MM.1S (cell line): ENCODE measurements around the gene DOCK4.

Source experiments
- DNase-seq: peaks from one replicate; pipeline ENCODE4 v3.0.0-alpha.2; 2015
- H2AFZ ChIP-seq: fragments of 300-600 bp; sonication (generic); 2 replicates; pipeline ENCODE4 v1.6.0; 2016; ENCODE audit warnings: antibody characterized with exemption, low read length
- H3F3A ChIP-seq: fragments of 300-600 bp; sonication (generic); 2 replicates; pipeline ENCODE4 v1.6.1; 2016; ENCODE audit warnings: mild to moderate bottlenecking, antibody characterized with exemption, low read length, moderate library complexity, mixed read lengths; ENCODE audit not compliant: insufficient read depth
- H3K27ac ChIP-seq: fragments of 300-600 bp; sonication (generic); 2 replicates; pipeline ENCODE4 v1.5.1; 2016; ENCODE audit warnings: mild to moderate bottlenecking, low read length
- H3K27me3 ChIP-seq: fragments of 300-600 bp; sonication (generic); replicated peaks from 2 replicates; pipeline ENCODE4 v1.6.0; 2016; ENCODE audit warnings: low read length; ENCODE audit not compliant: insufficient read depth
- H3K36me3 ChIP-seq: fragments of 300-600 bp; sonication (generic); replicated peaks from 2 replicates; pipeline ENCODE4 v1.6.1; 2016; ENCODE audit warnings: mild to moderate bottlenecking, low read length, mixed read lengths; ENCODE audit not compliant: insufficient read depth
- H3K4me1 ChIP-seq: fragments of 300-600 bp; sonication (generic); 2 replicates; pipeline ENCODE4 v1.6.1; 2016; ENCODE audit warnings: low read length, mixed read lengths
- H3K4me2 ChIP-seq: fragments of 300-600 bp; sonication (generic); 2 replicates; pipeline ENCODE4 v1.6.0; 2016; ENCODE audit warnings: low read depth, low read length
- H3K4me3 ChIP-seq: fragments of 300-600 bp; sonication (generic); 2 replicates; pipeline ENCODE4 v1.5.1; 2016; ENCODE audit warnings: low read length, mixed read lengths
- H3K79me2 ChIP-seq: fragments of 300-600 bp; sonication (generic); 2 replicates; pipeline ENCODE4 v1.6.1; 2016; ENCODE audit warnings: mixed run types, low read length, mixed read lengths
- H3K9ac ChIP-seq: fragments of 300-600 bp; sonication (generic); 2 replicates; pipeline ENCODE4 v1.6.1; 2016; ENCODE audit warnings: low read length, mixed read lengths
- H3K9me2 ChIP-seq: fragments of 300-600 bp; sonication (generic); replicated peaks from 2 replicates; pipeline ENCODE4 v1.6.1; 2016; ENCODE audit warnings: mild to moderate bottlenecking, low read length, mixed read lengths; ENCODE audit not compliant: insufficient read depth
- H3K9me3 ChIP-seq: fragments of 300-600 bp; sonication (generic); replicated peaks from 2 replicates; pipeline ENCODE4 v1.6.1; 2016; ENCODE audit warnings: mild to moderate bottlenecking, low read length, mixed read lengths; ENCODE audit not compliant: insufficient read depth
- H4K20me1 ChIP-seq: fragments of 300-600 bp; sonication (generic); 2 replicates; pipeline ENCODE4 v1.6.1; 2016; ENCODE audit warnings: mild to moderate bottlenecking, low read length, moderate library complexity, mixed read lengths; ENCODE audit not compliant: insufficient read depth
- EZH2 ChIP-seq: fragments of 300-600 bp; sonication (generic); optimal IDR thresholded peaks from 2 replicates; pipeline ENCODE3; 2017; ENCODE audit warnings: low read depth, mild to moderate bottlenecking, antibody characterized with exemption, low read length, mixed read lengths
- EZH2phosphoT487 ChIP-seq: fragments of 300-600 bp; sonication (generic); IDR thresholded peaks from 2 replicates; pipeline ENCODE4 v1.6.1; 2018; ENCODE audit warnings: antibody characterized with exemption, low read length
- TF ChIP-seq, protein P1 (sequence below): fragments of 300-600 bp; sonication (generic); IDR thresholded peaks from 2 replicates; pipeline ENCODE4 v1.5.1; 2016; ENCODE audit warnings: antibody characterized with exemption, low read length, mixed read lengths

DOCK4 gene

DNA sequence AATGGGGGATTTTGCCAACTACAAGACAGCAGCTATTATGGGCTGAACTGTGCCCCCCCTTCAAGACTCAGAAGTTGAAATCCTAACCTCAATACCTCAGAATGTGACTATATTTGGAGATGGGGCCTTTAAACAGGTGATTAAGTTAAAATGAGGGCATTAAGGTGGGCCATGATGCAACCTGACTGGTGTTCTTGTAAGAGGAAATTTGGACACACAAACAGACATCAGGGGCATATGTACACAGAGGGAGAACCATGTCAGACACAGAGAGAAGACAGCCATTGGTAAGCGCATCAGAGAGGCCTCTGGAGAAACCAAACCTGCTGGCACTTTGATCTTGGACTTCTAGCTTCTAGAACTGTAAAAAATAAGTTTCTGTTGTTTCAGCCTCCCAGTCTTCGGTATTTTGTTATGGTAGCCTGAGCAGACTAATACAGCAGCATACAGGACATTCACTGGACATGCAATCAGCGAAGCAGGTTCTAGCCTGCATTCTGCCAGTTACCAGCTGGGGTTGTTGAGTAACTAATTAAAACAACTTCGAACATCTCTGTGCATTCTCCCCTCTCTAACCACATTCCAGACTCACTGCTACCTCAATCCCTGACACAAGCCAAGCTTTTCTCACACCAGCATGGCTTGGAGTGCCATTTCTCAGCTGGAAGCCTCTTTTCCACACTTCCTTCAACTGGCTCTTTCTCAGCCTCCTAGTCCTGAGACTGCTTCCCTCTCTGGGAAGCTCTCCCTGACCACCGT lies 141.4 kb downstream of the DOCK4 start:
- Histone ChIP-seq H4K20me1 (no peaks in the 10 kb centered on the region), H3K4me2 (no peak overlapping the region), H3K9me2 (no peaks in the 10 kb centered on the region), H2AFZ (no peak overlapping the region), H3K36me3 (no peaks in the 10 kb centered on the region), H3K9ac (no peak overlapping the region), H3K27me3 (no peaks in the 10 kb centered on the region), H3K79me2 (peaks cover 85% of the 10 kb centered on the region), H3K4me3 (no peak overlapping the region), H3K9me3 (no peaks in the 10 kb centered on the region), H3K27ac (no peak overlapping the region), H3F3A (0 out of 2 replicates have a peak, but pooled peaks cover 4% of the 10 kb centered on the region), H3K4me1 (peaks cover 16% of the 10 kb centered on the region)
- no peak for DNase-seq
- TF ChIP-seq, protein P1, sequence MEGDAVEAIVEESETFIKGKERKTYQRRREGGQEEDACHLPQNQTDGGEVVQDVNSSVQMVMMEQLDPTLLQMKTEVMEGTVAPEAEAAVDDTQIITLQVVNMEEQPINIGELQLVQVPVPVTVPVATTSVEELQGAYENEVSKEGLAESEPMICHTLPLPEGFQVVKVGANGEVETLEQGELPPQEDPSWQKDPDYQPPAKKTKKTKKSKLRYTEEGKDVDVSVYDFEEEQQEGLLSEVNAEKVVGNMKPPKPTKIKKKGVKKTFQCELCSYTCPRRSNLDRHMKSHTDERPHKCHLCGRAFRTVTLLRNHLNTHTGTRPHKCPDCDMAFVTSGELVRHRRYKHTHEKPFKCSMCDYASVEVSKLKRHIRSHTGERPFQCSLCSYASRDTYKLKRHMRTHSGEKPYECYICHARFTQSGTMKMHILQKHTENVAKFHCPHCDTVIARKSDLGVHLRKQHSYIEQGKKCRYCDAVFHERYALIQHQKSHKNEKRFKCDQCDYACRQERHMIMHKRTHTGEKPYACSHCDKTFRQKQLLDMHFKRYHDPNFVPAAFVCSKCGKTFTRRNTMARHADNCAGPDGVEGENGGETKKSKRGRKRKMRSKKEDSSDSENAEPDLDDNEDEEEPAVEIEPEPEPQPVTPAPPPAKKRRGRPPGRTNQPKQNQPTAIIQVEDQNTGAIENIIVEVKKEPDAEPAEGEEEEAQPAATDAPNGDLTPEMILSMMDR = no peak
- TF ChIP-seq EZH2phosphoT487 (no peak), EZH2 (no peak)

DNA sequence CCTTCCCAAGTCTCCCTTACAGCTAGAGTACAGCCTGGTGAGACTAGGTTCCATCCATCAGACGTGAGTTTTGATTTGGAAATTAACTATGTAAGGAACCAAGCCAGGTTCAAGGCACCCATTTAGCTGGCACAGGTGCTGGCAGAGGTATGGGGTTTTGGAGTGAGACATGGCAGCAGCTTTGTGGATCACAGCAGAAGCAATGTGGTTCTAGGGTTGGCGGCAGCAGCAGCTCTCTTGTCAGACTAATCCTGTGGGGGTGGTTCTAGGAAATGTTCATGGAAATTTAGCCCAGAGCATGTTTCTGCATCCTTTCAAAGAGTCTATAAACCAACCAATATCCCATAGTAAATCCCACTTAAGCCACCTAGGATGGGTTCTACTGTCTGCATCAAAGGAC lies 142.2 kb downstream of the DOCK4 start:
- Histone ChIP-seq H3K27me3 (no peaks in the 10 kb centered on the region), H3K27ac (no peak overlapping the region), H3K9me2 (no peaks in the 10 kb centered on the region), H3K36me3 (no peaks in the 10 kb centered on the region), H4K20me1 (no peaks in the 10 kb centered on the region), H3K9me3 (no peaks in the 10 kb centered on the region), H3F3A (0 out of 2 replicates have a peak, but pooled peaks cover 4% of the 10 kb centered on the region), H3K4me2 (no peak overlapping the region), H3K9ac (no peak overlapping the region), H2AFZ (no peak overlapping the region), H3K4me3 (no peak overlapping the region), H3K79me2 (peaks cover 85% of the 10 kb centered on the region), H3K4me1 (peaks cover 17% of the 10 kb centered on the region)
- no peak for TF ChIP-seq EZH2
- TF ChIP-seq, protein P1 = no peak
- no peak for TF ChIP-seq EZH2phosphoT487
- no peak for DNase-seq

DNA sequence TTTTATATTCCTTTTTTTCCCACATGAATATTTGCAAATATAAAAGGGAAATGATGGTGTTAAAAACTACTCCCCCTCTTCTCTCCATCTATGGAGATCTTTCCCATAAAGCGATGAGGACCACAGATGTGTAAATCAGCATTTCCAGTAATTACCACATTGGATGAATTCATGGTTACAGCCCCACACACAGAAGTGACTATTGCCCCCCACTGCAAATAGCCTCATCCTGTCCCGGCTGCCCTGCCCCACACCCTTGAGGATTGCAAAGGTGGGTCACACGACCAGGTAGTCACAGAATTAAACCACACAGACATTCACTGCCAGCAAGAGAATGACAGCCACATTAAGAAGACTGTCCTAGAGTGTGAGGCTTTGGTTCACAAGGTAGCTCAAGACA lies 145.1 kb downstream of the DOCK4 start:
- DNase-seq = no peak
- Histone ChIP-seq H2AFZ (no peak overlapping the region), H3K36me3 (no peaks in the 10 kb centered on the region), H3K4me2 (peak overlapping the region; percentile 56), H3K9ac (peak overlapping the region; percentile 36), H3F3A (peaks cover 14% of the 10 kb centered on the region; the same call in 1 of the 2 replicates), H3K27me3 (no peaks in the 10 kb centered on the region), H3K79me2 (peaks cover 83% of the 10 kb centered on the region), H3K4me1 (peaks cover 36% of the 10 kb centered on the region), H3K27ac (peak overlapping the region; percentile 77), H3K9me2 (no peaks in the 10 kb centered on the region), H4K20me1 (no peaks in the 10 kb centered on the region), H3K9me3 (no peaks in the 10 kb centered on the region), H3K4me3 (peak overlapping the region; percentile 1; the same call in 1 of the 2 replicates)
- TF ChIP-seq EZH2phosphoT487 (no peak), EZH2 (no peak)
- TF ChIP-seq, protein P1 = no peak
